Activated CD4-positive, alpha-beta memory T cell treated with anti-CD3 and anti-CD28 coated beads for 36 hours (primary cell): ENCODE data around the gene CDCA5. TPM values are rescaled to one million over a fixed set of nuclear protein-coding genes. Genes with fewer than 3 reads are reported as not detected.

Experiments used
- CTCF ChIA-PET: fragments of 350-600 bp; sonication (Branson Sonifier 250); formaldehyde crosslinking; loops from one replicate; lab custom pipeline; 2021; ENCODE audit warnings: antibody characterized with exemption, inconsistent platforms; lab: Charles Lee
- POLR2A ChIA-PET: fragments of 350-600 bp; sonication (Branson Sonifier 250); formaldehyde crosslinking; loops from one replicate; lab custom pipeline; 2021; ENCODE audit warnings: antibody characterized with exemption; lab: Charles Lee
- DNase-seq: peaks from one replicate; pipeline ENCODE4 v3.0.0-alpha.2; 2020
- H3K27ac Mint-ChIP-seq: one replicate; pipeline ENCODE4 v1.8.0; 2021; ENCODE audit warnings: mixed read lengths
- H3K27me3 Mint-ChIP-seq: one replicate; pipeline ENCODE4 v1.8.0; 2021; ENCODE audit warnings: mixed read lengths
- H3K36me3 Mint-ChIP-seq: one replicate; pipeline ENCODE4 v1.8.0; 2021; ENCODE audit warnings: mixed read lengths
- H3K4me1 Mint-ChIP-seq: one replicate; pipeline ENCODE4 v1.8.0; 2021; ENCODE audit warnings: low read depth, mixed read lengths
- H3K4me3 Mint-ChIP-seq: one replicate; pipeline ENCODE4 v1.8.0; 2021; ENCODE audit warnings: mild to moderate bottlenecking, mixed read lengths
- H3K9me3 Mint-ChIP-seq: one replicate; pipeline ENCODE4 v1.8.0; 2021; ENCODE audit warnings: mixed read lengths
- intact Hi-C: fragments of 100-400 bp; cut with micrococcal nuclease; formaldehyde crosslinking; loops from one replicate; pipeline ENCODE4 v1.15.1; 2023
- total RNA-seq, 2 experiments: library from RNA; stranded (reverse); gene quantifications; one replicate each; pipeline ENCODE4 v1.2.3, GENCODE V29; 2021

CDCA5 gene, protein sequence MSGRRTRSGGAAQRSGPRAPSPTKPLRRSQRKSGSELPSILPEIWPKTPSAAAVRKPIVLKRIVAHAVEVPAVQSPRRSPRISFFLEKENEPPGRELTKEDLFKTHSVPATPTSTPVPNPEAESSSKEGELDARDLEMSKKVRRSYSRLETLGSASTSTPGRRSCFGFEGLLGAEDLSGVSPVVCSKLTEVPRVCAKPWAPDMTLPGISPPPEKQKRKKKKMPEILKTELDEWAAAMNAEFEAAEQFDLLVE
- total RNA-seq, result 100 to 1,000 TPM; 111 to 112 TPM

DNA sequence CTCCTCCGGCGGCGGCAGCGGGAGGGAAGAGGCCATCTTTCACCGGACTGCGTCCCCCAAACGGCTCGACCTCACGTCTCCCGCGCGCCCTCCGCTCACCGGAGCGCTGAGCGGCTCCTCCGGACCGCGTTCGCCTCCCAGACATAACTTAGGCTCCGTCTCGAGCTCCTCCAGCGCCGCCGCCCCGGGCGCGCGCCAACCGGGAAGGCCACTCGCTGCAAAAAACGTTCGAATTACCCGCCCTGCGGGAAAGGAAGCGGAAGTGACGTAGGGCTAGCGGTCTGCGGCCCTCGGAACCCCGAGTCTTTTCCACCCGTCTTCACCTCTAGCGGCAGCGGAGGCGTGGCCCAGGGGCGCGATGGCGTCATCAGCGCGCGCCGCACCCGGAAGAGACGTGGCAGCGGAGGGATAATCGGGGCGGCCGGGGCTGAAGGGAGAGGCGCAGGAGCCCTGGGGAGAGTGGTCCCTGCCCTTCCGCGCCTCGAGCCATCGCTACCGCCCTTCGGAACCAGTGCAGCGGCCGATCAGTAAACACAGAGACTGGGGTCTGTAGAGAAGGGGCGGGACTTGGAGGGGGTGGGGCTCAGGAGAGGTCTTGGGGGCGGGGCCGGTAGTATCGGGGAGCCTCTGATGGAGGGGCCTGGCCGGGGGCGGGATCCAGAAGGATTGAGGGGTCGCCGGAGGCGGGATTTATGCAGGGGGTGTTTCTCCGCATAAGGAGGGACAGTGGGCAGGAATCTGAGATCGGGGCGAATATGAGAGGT lies at the start of gene CDCA5, which contains the start of gene ZFPL1:
CDCA5 (minus strand) TSS at position 207 of the 764 bp plus-strand sequence; CDS start at position 145, 62 bp downstream.
ZFPL1 (plus strand) TSS at position 389 of the 764 bp plus-strand sequence. CDS start 477 bp downstream, outside the sequence.
- H3K4me1 Mint-ChIP-seq, result peaks cover 36% of the 10 kb centered on the region
- H3K4me3 Mint-ChIP-seq, result peak within 1 kb of the TSS; percentile 99
- H3K27me3 Mint-ChIP-seq, result no peaks in the 10 kb centered on the region
- DNase-seq, result peak; percentile 97
- peaks cover 57% of the 10 kb centered on the region for H3K36me3 Mint-ChIP-seq
- H3K27ac Mint-ChIP-seq, result peak within 1 kb of the TSS; percentile 96
- ChIA-PET POLR2A (interaction anchor here (0.5 to 3.5 kb wide), 8 partner anchors 11 to 249 kb away, joined by 3 to 17 read pairs (median 3); partner anchors contain the start of genes FAU, MRPL49, SAC3D1 and VPS51), CTCF (interaction anchor here (0.7 to 2.2 kb wide), 4 partner anchors 15 to 249 kb away, joined by 3 to 8 read pairs (median 5); partner anchors contain the start of gene ARL2)
- H3K9me3 Mint-ChIP-seq, result no peaks in the 10 kb centered on the region
- intact Hi-C loops, result loop anchor here (1.0 to 5.0 kb wide), 7 partner anchors 12 to 72 kb away; partner anchors contain the start of genes ARL2, FAU, MRPL49 and SAC3D1

DNA sequence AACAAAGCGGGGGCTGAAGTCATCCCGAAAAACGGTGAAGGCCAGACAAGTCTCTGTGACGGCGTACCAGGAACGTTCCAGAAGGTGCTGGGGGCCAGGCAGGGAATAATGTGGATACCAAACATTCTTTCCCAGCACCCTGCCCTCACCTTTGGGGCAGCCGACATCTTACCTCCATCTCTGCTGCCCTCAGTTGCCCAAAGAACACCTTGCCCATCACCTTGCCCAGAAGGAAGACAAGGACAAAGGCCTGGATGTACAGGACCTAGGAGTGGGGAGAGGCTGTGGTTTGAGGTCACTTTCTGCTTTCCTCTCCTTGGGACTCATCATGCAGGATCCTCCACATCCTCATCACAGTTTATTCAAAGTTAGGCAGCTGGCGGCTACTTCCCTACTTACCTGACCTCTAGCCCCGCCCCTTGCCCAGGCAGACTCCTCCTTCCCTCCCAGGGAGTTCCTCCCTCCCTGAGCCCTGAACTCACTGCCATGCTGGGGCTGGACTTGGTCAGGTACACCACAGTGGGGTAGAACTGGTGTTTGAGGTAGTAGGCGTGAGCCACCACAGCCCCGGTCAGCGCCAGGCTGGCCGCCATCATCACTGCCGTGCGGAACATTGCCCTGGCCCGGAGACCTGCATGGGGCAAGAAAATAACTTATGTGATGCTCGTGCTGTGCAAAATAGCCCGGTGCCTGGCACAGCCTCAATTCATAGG lies 49.3 kb upstream of the CDCA5 start:
- Mint-ChIP-seq H3K27me3 (no peaks in the 10 kb centered on the region), H3K4me1 (peaks cover 31% of the 10 kb centered on the region), H3K9me3 (no peaks in the 10 kb centered on the region), H3K36me3 (peaks cover 9% of the 10 kb centered on the region), H3K4me3 (peak overlapping the region; percentile 99), H3K27ac (peak overlapping the region; percentile 99)
- peak; percentile 80 for DNase-seq
- ChIA-PET POLR2A (interaction anchor here (0.7 to 2.9 kb wide), 4 partner anchors 12 to 95 kb away, joined by 3 to 32 read pairs (median 6); partner anchors contain the start of genes CAPN1, FAU, MRPL49 and TM7SF2), CTCF (interaction anchor here (1.3 to 4.1 kb wide), 3 partner anchors 9 to 22 kb away, joined by 4 to 24 read pairs (median 8); partner anchors contain the start of genes TM7SF2 and ZNHIT2)
- intact Hi-C loops, result loop anchor here (1.0 to 10.0 kb wide), 2 partner anchors 37 to 132 kb away; partner anchors contain the start of genes POLA2 and VPS51

DNA sequence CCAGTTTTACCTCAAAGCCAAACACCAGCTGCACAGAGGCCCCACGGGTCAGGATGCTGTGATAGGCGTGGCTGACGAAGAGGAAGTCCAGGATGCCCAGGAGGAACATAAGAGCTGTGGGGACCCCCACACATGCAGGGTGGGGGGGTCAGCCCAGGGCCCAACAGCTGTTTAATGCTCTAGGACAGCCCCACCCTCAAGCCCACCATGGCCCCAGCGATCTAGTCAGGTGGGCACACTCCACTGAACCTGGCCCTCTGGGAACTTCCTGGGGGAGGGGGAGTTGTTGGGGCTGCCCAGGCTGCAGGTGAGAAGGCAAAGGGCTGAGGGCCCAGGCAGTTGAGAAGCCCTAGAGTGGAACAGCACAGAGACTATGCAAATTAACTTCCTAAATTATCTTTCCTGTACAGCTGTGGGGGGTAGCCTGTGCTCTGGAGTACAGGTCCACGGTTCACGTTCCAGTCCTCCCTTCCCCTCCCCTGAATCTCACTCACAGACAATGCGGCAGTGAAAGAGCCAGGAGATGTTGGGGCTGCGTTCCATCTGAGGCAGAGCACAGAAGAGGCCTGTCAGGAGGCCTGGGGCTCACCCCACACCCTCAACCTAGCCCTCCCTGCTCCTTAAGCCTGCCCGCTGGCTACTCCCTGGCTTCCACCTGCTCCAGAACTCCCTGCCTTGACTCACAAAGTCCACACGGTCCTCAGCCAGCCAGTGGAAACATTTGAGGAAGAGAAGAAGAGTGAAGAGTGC lies 48.6 kb upstream of the CDCA5 start:
- no peak for DNase-seq
- Mint-ChIP-seq H3K4me1 (peaks cover 31% of the 10 kb centered on the region), H3K27ac (peak overlapping the region; percentile 99), H3K27me3 (no peaks in the 10 kb centered on the region), H3K4me3 (peak overlapping the region; percentile 99), H3K9me3 (no peaks in the 10 kb centered on the region), H3K36me3 (peaks cover 9% of the 10 kb centered on the region)
- intact Hi-C loops, result loop anchor here (10.0 kb wide), 1 partner anchor 132 kb away; the partner anchor contains the start of gene POLA2
- ChIA-PET CTCF (interaction anchor here (0.9 to 4.1 kb wide), 5 partner anchors 11 to 100 kb away, joined by 3 to 24 read pairs (median 5); partner anchors contain the start of genes FAU, MRPL49 and TM7SF2), POLR2A (interaction anchor here (0.7 to 1.7 kb wide), 4 partner anchors 10 to 96 kb away, joined by 3 to 8 read pairs (median 4); partner anchors contain the start of genes FAU, MRPL49 and ZNHIT2)

DNA sequence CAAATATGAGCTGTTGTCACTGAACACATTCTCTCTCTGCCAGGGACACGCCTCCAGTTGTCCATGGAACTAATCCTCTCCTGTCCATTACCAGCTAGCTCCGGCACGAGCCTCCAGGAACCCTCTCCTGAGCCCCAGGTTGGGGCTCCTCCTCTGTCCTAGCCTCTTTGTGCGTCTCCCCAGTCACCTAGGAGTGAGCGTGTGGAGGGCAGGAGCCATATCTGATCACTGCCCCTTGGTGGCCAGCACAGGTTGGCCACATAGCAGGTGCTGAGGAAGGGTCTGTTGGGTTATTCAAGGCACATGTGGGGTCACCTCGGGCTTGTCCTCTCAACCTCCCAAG lies 48.0 kb upstream of the CDCA5 start:
- peaks cover 31% of the 10 kb centered on the region for H3K4me1 Mint-ChIP-seq
- no peak overlapping the region for H3K4me3 Mint-ChIP-seq
- ChIA-PET CTCF (interaction anchor here (0.9 to 1.9 kb wide), 4 partner anchors 10 to 99 kb away, joined by 3 to 8 read pairs (median 4); partner anchors contain the start of genes FAU and MRPL49), POLR2A (interaction anchor here (0.9 to 1.7 kb wide), 3 partner anchors 10 to 32 kb away, joined by 3 to 8 read pairs (median 6); partner anchors contain the start of genes FAU, MRPL49 and ZNHIT2)
- DNase-seq, result no peak
- intact Hi-C loops, result loop anchor here (10.0 kb wide), 1 partner anchor 133 kb away; the partner anchor contains the start of gene POLA2
- H3K9me3 Mint-ChIP-seq, result no peaks in the 10 kb centered on the region
- H3K27me3 Mint-ChIP-seq, result no peaks in the 10 kb centered on the region
- H3K27ac Mint-ChIP-seq, result no peak overlapping the region
- H3K36me3 Mint-ChIP-seq, result peaks cover 11% of the 10 kb centered on the region

DNA sequence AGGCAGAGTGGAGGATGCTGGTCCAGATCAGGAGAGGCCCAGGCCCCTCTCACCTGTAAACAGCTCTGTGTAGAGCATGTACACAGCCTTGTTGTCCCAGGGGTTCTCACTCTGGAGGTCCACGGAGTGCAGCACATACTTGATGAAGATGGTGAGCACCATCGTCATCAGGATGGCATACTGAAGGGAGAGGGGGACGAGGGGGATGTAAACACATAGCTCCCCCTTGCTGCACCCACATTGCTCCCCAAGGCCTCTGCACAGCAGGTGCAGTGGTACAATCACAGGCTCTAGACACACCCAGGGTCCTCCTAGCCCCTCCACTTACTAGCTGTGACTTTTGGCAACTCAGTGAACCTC lies 47.6 kb upstream of the CDCA5 start:
- intact Hi-C loops, result loop anchor here (10.0 kb wide), 1 partner anchor 133 kb away; the partner anchor contains the start of gene POLA2
- no peaks in the 10 kb centered on the region for H3K9me3 Mint-ChIP-seq
- peaks cover 15% of the 10 kb centered on the region for H3K36me3 Mint-ChIP-seq
- H3K4me3 Mint-ChIP-seq, result no peak overlapping the region
- H3K27me3 Mint-ChIP-seq, result no peaks in the 10 kb centered on the region
- peaks cover 27% of the 10 kb centered on the region for H3K4me1 Mint-ChIP-seq
- ChIA-PET POLR2A (interaction anchor here (0.9 to 1.7 kb wide), 3 partner anchors 9 to 32 kb away, joined by 3 to 8 read pairs (median 6); partner anchors contain the start of genes FAU, MRPL49 and ZNHIT2), CTCF (interaction anchor here (0.9 to 1.9 kb wide), 4 partner anchors 10 to 99 kb away, joined by 3 to 8 read pairs (median 4); partner anchors contain the start of genes FAU and MRPL49)
- DNase-seq, result no peak
- no peak overlapping the region for H3K27ac Mint-ChIP-seq

DNA sequence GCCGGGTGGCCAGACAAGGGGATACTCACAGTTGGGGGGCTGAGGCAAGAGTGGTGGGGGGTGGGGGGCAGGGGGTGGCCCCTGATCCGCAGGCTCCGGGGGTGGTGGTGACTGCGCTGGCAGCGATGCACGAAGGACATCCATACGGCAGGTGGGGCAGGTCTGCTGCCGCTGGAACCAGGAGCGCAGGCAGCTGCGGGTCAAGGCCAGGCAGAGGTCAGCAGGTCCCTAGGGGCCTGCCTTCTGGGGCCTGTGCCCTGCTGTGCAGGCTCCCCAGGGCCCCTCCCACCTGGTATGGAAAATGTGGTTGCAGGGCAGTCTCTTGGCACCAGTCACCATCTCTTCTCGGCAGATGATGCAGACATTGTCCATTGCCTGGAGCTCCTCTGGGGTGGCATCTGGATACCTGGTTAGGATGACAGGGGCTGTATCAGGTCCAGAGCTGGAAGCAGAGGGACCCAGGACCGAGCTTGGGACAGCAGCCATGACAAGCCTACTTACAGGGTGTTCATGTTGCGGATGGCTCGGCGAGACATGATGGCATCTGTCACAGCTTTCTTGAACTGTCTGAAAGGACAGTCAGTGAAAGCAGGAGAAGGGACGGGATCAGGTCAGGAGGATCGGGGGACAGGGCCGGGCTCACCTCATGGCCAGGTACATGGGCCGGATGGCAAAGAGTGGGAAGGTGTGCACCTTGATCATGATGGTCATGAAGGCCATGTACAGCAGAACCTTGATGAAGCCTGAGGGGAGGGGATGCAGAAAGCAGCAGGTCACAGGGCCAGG lies 47.0 kb upstream of the CDCA5 start:
- Mint-ChIP-seq H3K27ac (no peak overlapping the region), H3K4me3 (no peak overlapping the region), H3K36me3 (peaks cover 20% of the 10 kb centered on the region), H3K9me3 (no peaks in the 10 kb centered on the region), H3K4me1 (peaks cover 22% of the 10 kb centered on the region), H3K27me3 (no peaks in the 10 kb centered on the region)
- no peak for DNase-seq
- intact Hi-C loops, result loop anchor here (10.0 kb wide), 1 partner anchor 134 kb away; the partner anchor contains the start of gene POLA2
- POLR2A ChIA-PET, result interaction anchor here (1.5 to 1.7 kb wide), 2 partner anchors 9 to 13 kb away, joined by 6 to 8 read pairs; partner anchors contain the start of genes FAU, MRPL49 and ZNHIT2
- CTCF ChIA-PET, result interaction anchor here (1.1 to 1.9 kb wide), 4 partner anchors 9 to 20 kb away, joined by 4 to 8 read pairs (median 4); partner anchors contain the start of genes FAU, MRPL49 and ZNHIT2

DNA sequence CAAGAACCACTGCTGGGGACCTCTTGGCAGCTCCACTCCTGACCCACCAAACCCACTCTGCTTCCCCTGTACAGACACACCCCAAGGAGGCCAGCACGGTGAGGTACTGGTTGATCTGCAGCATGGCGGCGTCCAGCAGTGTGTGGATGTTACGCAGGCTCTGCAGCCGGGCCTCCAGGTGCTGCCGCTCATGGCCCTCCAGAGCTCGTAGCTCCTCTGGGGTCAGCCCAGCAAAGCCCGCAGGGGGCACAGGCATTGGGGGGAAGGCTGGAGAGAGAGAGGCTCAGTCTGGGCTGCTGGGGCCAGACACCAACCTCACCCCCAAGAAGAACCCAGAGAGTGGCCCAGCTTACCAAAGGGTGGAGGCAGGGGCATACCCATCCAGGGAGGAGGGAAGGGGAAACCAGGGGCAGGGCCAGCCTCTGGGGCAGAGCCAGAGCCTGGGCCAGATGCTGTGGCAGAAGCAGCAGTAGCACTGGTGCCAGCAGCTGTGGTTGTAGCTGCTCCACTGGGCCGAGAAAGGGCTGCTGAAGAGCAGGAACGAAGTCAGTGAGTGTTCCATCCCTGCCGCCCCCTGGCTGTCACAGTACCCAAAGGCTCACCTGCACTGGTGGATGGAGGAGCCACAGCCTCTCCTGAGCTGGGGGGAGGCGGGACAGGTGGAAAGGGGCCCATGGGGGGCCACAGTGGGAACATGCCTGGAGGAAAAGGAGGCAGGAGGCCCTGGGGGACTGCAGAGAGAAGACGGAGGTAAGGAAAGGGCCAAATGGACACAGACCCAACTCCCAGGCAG lies 46.0 kb upstream of the CDCA5 start:
- Mint-ChIP-seq H3K36me3 (peaks cover 27% of the 10 kb centered on the region), H3K4me1 (peaks cover 19% of the 10 kb centered on the region), H3K9me3 (no peaks in the 10 kb centered on the region), H3K27me3 (no peaks in the 10 kb centered on the region), H3K27ac (no peak overlapping the region), H3K4me3 (no peak overlapping the region)
- POLR2A ChIA-PET, result interaction anchor here (0.6 kb wide), 1 partner anchor 7 kb away, joined by 4 read pairs; no protein-coding TSS in a partner anchor
- CTCF ChIA-PET, result interaction anchor here (1.1 kb wide), 1 partner anchor 13 kb away, joined by 4 read pairs; the partner anchor contains the start of gene ZNHIT2
- intact Hi-C loops, result loop anchor here (10.0 kb wide), 1 partner anchor 135 kb away; the partner anchor contains the start of gene POLA2
- no peak for DNase-seq

DNA sequence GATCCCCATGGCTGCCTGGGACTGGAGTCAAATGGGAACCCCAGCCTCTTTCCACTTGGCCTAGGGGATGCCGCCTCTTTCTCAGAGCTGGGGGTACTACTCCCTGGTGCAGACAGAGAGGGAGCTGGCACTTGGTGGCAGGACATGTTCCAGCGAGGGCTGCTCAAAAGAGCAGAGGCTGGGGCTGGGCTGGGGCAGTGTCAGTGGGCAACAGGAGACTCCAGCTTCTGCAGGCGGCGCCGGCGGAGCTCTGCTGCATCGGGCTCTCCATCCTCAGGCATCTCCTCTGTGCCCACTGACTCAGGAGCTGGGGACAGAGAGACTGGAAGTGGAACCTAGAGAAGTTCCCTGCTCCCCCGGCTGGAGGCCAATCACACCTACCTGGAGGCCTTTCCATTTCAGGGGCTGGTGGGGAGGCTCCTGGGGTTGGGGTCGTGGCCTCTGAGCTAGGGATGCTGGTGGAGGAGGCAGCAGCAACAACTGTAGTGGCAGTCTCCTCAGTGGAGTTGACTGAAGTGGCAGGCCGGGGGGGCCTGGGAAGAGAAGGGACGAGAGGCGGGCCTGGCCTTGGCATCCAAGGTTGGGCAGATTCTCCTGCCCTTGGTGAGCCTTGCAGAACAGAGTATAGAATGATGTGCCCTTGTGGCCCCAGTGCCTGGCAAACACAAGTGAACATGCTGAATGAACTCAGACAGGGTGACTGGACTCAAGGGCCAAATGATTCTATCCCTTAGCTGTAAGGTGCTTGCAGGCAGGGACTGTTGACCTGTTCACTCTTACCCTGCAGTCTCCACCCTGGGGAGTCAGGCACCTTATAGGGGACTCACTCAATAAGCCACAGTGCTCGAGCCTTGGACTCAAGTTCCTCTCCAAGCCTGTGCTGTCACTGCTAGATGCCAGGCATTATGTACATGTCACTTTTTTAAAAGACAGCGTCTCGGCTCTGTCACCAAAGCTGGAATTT lies 44.6 kb upstream of the CDCA5 start:
- POLR2A ChIA-PET, result interaction anchor here (0.6 kb wide), 1 partner anchor 8 kb away, joined by 4 read pairs; no protein-coding TSS in a partner anchor

More for the DNA sequence above, 44.6 kb upstream of the CDCA5 start:
- H3K27me3 Mint-ChIP-seq, result no peaks in the 10 kb centered on the region
- H3K27ac Mint-ChIP-seq, result no peak overlapping the region
- H3K4me1 Mint-ChIP-seq, result peaks cover 26% of the 10 kb centered on the region
- no peaks in the 10 kb centered on the region for H3K9me3 Mint-ChIP-seq
- CTCF ChIA-PET, result interaction anchor here (0.6 to 2.8 kb wide), 3 partner anchors 11 to 122 kb away, joined by 3 to 9 read pairs (median 3); partner anchors contain the start of genes TM7SF2 and ZNHIT2
- H3K36me3 Mint-ChIP-seq, result peaks cover 29% of the 10 kb centered on the region
- DNase-seq, result no peak
- intact Hi-C loops, result no loop called here
- no peak overlapping the region for H3K4me3 Mint-ChIP-seq
